ENCODE measurements around the gene SLC25A17.
"Not testable (repeated sequence)": the region's sequence is repeated elsewhere in the genome, so short reads cannot be mapped to it uniquely, and the experiment has no call there.

SLC25A17 gene, protein sequence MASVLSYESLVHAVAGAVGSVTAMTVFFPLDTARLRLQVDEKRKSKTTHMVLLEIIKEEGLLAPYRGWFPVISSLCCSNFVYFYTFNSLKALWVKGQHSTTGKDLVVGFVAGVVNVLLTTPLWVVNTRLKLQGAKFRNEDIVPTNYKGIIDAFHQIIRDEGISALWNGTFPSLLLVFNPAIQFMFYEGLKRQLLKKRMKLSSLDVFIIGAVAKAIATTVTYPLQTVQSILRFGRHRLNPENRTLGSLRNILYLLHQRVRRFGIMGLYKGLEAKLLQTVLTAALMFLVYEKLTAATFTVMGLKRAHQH

GRCh38 chr22:40818747-40819598 is at the start of gene SLC25A17:
Gene SLC25A17, minus strand, starts transcription at chr22:40819346. Its CDS starts 98 bp downstream, at chr22:40819248.
- peak; percentile 89 for DNase-seq

- DNase-seq: not testable (repeated sequence)
These were observed 49.2 kb upstream of the SLC25A17 start for GRCh38 chr22:40868379-40868778.

DNA sequence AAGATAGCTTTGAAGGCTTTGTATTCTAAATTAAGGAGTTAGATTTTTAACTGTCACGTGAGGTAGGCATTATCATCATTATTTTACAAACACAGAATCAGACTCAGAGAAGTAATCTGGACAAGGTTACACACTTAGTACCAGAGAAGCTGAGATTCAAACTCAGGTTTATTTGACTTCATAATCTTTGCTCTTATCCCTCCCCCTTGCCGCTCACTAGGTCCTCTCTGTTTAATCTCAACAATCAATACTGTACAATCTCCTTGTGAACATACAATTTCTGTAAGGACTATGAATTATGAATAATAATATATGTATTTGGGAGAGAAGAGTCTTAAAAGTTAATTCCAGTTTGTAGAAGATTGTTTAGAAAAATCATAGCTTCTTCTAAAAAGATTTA is 48.0 kb upstream of the SLC25A17 start:
- no peak for DNase-seq

DNA sequence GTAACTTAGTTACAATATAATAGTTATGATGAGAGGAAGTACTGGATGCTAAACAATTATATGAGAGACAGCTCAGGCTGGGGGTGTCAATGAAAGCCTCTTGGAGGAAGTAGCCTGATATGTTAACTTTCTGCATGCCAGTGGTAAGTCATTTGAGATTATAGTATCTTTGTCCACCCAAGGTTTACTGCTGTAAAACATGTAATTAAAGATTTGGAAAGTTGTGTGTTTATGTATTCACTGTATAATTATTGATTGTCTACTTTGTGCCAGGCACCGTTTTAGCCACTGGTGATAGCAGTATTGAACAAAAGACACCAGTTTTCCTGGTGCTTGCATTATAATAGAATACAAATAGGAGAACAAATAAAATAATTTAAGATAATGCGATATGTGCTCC is 43.4 kb upstream of the SLC25A17 start:
- DNase-seq: no peak

- DNase-seq: no peak
These were observed 42.9 kb upstream of the SLC25A17 start, which contains the start of gene DNAJB7 for GRCh38 chr22:40862013-40862412. Gene DNAJB7, minus strand, starts transcription at chr22:40862113. Its CDS starts 119 bp downstream, at chr22:40861994.

DNA sequence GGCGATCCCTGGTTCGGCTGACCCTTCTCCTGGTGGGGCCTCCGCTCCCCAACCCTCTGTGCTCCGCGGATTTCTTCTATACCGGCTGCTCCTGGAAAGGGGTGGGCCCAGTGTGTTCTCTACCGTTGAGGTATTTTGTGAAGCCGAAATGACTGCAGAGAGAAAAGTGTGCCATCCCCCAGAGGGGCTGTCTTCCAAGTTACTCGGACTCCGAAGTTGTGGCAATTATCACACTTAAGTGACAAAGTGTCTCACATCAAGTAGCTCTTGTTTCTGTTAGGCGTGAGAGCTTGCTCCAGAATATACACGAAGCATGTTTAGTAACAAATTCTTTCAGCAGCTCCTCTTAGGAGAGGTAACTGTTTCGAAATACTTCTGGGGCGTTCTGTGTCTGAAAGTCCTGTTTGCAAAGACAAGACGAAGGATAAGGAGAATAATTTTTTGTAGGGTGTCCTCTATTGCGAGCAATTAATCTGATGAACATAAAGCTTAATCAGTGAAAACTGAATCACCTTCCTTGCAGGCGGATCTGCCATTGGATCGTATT is 38.2 kb upstream of the SLC25A17 start:
- DNase-seq: no peak

GRCh38 chr22:40856513-40857308 is 37.6 kb upstream of the SLC25A17 start, which contains the start of the genes ST13 and XPNPEP3:
Gene ST13, minus strand, starts transcription at chr22:40856639. Its CDS starts 99 bp downstream, at chr22:40856540.
Gene XPNPEP3, plus strand, starts transcription at chr22:40857148. Its CDS starts 34 bp downstream, at chr22:40857182.
- peak; percentile 97 for DNase-seq

DNA sequence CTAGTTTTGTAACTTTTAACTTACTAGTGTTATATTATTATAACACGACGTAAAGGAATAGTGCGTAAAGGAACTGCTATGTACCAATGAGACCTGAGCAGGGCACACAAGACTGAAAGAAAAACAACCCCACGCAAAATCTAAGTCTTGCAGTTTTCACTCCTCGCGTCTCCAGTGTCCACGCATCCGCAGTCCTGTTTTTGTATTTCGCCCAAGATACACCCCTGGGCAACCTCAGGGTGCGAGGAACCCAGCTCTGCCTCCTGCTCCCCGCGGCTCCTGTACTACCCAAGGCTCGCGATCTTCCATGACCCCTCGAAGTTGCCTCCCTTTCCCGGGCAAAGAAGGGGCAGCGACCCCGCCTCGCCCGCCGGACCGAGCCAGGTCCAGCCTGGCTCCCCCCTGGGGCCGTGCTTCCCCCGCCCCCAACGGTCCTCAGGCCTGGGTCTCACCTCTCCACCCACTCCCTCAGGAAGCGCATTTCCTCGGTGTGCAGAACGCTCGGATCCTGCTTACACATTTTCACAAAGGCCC is 36.9 kb upstream of the SLC25A17 start:
- peak; percentile 45 for DNase-seq

GRCh38 chr22:40855071-40855978 is 36.2 kb upstream of the SLC25A17 start:
- peak; percentile 23 for DNase-seq

DNA sequence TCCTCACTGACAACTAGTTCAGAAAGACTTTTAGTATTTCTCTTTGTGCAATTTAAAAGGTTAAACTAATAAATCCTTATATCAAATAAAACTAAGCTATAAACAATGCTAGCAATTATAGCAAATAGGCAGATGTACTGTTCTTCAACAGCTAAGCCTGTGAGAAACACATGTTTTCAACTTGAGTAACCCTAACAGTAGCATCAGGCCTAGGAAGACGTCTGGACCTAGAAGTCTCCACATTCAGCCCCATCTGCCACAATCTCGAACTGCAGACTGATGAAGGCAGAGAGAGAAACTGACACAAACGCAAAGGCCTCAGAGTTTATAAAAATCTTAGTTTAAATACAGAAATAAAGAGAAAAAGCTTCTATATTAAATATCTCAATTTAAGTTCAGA is 34.8 kb upstream of the SLC25A17 start:
- DNase-seq: no peak

DNA sequence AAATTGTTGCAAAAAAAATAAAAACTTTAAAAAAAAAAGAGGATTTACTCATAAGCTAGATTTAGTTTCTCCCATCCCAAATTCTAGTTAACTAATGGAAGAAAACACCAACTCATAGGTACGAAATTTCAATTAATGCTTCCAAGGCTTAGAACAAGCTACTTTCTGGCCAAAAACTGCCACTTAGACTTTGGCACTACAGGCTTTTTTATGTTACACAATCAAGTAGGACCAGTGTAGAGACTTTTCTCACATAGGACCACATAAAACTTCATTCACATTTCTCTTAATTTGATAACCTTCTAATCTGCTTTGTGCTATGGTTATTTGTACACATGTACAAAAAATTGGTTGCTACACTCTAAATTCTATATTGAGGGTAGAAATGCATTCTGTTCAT is 34.2 kb upstream of the SLC25A17 start:
- no peak for DNase-seq

DNA sequence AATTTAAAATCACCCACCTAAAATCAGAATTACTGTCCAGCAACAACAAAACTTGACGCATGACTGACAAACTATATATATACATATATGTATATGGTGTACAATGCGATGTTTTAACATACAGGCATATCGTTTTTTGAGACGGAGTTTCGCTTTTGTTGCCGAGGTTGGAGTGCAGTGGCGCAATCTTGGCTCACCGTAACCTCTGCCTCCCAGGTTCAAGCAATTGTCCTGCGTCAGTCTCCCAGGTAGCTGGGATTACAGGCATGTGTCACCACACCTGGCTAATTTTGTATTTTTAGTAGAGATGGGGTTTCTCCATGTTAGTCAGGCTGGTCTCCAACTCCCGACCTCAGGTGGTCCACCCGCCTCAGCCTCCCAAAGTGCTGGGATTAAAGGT is 26.7 kb upstream of the SLC25A17 start:
- DNase-seq: not testable (repeated sequence)

- DNase-seq: no peak
These were observed 25.8 kb upstream of the SLC25A17 start for GRCh38 chr22:40844951-40845350.

- no peak for DNase-seq
These were observed 19.3 kb upstream of the SLC25A17 start for GRCh38 chr22:40838486-40838885.

DNA sequence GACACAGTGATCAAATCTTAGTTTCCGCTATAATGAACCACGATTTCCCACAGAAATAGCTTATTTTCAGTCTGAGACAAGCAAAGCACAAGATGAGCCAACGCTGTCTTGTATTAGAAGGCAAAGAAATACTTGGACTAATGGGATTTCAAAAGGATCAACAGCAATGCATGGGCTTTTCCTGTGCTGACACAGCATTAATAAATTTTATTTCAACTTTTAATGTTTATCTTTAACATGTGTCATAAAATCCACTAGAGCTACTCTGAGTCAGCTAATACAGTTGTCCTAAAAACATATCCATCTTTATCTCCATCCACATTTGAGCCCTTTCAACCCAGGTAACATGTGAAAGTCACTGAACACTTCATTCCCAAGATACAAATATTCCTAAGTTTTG is 15.5 kb upstream of the SLC25A17 start:
- no peak for DNase-seq

- DNase-seq: no peak
These were observed 10.0 kb upstream of the SLC25A17 start for GRCh38 chr22:40829131-40829530.

- DNase-seq: no peak
These were observed 8.0 kb upstream of the SLC25A17 start for GRCh38 chr22:40826984-40827741.

DNA sequence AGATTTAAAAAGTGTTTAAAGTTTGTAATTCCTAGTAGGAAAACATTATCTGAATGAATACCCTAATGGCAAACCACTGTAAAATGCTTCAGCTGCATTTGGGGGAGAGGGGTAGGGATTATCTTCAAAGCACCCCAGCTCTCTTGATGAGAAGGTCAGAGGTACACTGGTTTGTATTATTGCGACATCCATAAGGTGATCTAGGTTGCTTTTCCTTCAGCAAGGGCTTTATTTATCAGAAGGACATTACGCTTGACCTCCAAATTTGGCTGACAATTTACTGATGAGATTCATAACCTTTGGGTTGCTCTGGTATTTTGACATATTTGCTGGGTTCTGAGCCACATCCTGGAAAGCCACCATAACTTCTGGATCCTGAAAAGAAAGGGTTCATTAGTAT is 7.1 kb upstream of the SLC25A17 start:
- DNase-seq: not testable (repeated sequence)

GRCh38 chr22:40823426-40823825 is 4.3 kb upstream of the SLC25A17 start:
- DNase-seq: no peak

GRCh38 chr22:40819599-40820140 is 524 bp upstream of the SLC25A17 start:
- no peak for DNase-seq
